ENCODE measurements around the gene NUDT8. TPM values are rescaled to one million over a fixed set of nuclear protein-coding genes. Genes with fewer than 3 reads are reported as not detected.

NUDT8 gene
- total and polyA plus RNA-seq, 9 of the 15 experiments (the other 6 are each of a cell fraction or from before 2014, with no cell fraction given) = 0.23 to 27.8 (median 5.0) TPM

GRCh38 chr11:67583247-67584204 is 46.2 kb downstream of the NUDT8 start, which contains the start of gene GSTP1 (continued):
- TF ChIP-seq HNRNPH1 (optimal IDR thresholded peaks at IDR 0.05; ENCODE audit: low read depth, low read length) = no peak
- TF ChIP-seq ETV1 (tag; conservative IDR thresholded peaks at IDR 0.05; ENCODE audit: low read depth) = no peak
- no peak for TF ChIP-seq LARP7 (IDR thresholded peaks at IDR 0.05)
- no peak for TF ChIP-seq CHAMP1 (IDR thresholded peaks at IDR 0.05)
- no peak for TF ChIP-seq CAMTA2 (CRISPR knock-in tag; conservative IDR thresholded peaks at IDR 0.05)
- no peak for TF ChIP-seq KHSRP (IDR thresholded peaks at IDR 0.05)
- TF ChIP-seq MYC (IDR thresholded peaks at IDR 0.05; ENCODE audit: low read depth, low read length) = peak; percentile 77; the same call in 1 of the 2 replicates
- no peak for TF ChIP-seq MYC (CRISPR knock-in tag; IDR thresholded peaks at IDR 0.05; ENCODE audit: borderline replicate concordance, low read depth)
- TF ChIP-seq BRF1 (IDR thresholded peaks at IDR 0.05; ENCODE audit: borderline replicate concordance, extremely low read depth, insufficient read length) = no peak
- TF ChIP-seq TBP (optimal IDR thresholded peaks at IDR 0.05; ENCODE audit: low read depth, low read length) = peak; percentile 97
- TF ChIP-seq CBFA2T3 (IDR thresholded peaks at IDR 0.05) = no peak
- no peak for TF ChIP-seq TGIF2 (CRISPR knock-in tag; IDR thresholded peaks at IDR 0.05)
- no peak for TF ChIP-seq MCM2 (IDR thresholded peaks at IDR 0.05; ENCODE audit: low read depth)
- TF ChIP-seq NBN (IDR thresholded peaks at IDR 0.05; ENCODE audit: low read depth) = no peak
- TF ChIP-seq CREM (IDR thresholded peaks at IDR 0.05; ENCODE audit: low read depth) = peak; percentile 31; the same call in 1 of the 2 replicates
- TF ChIP-seq TCF7L2 (IDR thresholded peaks at IDR 0.05; ENCODE audit: low read depth, low read length) = no peak
- no peak for TF ChIP-seq TFAM (CRISPR knock-in tag; conservative IDR thresholded peaks at IDR 0.05)
- TF ChIP-seq TAF15 (IDR thresholded peaks at IDR 0.05; ENCODE audit: low read depth, low read length) = no peak
- no peak; the same call in 1 of the 2 replicates for TF ChIP-seq ARID1B (IDR thresholded peaks at IDR 0.05)
- no peak for TF ChIP-seq RREB1 (CRISPR knock-in tag; IDR thresholded peaks at IDR 0.05)
- no peak for TF ChIP-seq ILK (tag; IDR thresholded peaks at IDR 0.05; ENCODE audit: borderline replicate concordance, low read depth)

All from K562 (cell line).